ENCODE measurements around the gene DCAF15.

The DCAF15 gene

GRCh38 chr19:13931391-13932148, 20.7 kb upstream of the DCAF15 start:
- no peak for DNase-seq

DNA sequence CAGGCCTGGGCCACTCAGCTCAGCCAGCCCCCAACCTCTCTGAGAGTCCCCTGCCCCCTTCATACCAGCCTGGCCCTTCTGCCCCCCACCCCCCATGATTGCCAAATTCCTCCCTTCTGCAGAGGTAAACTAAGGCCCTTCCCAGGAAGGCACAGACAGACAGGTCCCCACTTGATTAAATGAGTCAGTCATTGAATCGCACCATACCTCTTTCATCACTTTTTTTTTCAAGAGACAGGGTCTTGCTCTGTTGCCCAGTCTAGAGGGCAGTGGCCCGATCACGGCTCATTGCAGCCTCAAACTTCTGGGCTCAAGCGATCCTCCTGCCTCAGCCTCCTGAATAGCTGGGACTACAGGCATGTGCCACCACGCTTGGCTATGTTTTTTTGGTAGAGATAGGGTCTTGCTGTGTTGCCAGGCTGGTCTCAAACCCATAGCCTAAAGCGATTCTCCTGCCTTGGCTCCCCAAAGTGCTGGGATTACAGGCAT, 20.1 kb upstream of the DCAF15 start:
- DNase-seq, result no peak

DNA sequence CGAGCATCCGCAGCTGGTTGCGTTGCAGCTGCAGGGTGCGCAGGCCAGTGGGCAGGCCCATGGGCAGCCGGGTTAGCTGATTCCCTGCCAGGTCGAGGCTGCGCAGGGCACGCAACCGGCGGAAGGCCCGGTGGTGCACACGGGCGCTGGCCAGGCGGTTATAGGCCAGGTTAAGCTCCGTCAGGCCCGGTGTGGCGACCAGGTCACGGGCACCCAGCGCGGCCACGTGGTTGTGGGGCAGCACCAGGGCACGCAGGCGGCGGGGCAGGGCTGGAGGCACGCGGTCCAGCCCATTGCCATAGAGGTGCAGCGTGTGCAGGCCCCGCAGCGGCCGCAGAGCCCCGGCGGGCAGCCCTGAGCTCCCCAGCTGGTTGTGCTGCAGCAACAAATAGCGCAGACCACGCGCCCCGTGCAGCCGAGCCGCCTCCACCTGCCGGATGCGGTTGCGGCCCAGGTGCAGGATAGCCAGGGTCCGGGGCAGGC, 19.4 kb upstream of the DCAF15 start:
- DNase-seq, result no peak

DNA sequence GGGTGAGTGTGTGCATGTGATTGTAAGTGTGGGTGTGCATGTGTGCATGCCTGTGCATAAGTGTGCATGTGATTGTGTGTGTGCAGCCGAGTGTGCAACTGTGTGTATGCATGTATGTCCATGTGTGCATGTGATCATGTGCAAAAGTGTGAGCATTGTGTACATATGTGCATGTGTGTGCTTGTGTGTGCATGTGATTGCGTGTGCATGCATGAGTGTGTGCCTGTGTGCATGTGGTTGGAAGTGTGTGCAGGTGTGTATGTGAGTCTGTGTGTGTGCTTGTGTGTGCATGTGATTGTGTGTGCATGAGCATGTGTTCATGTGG, 17.6 kb upstream of the DCAF15 start:
- DNase-seq, result no peak

- DNase-seq, result no peak
These were observed 16.4 kb upstream of the DCAF15 start for GRCh38 chr19:13935765-13936510.

- no peak for DNase-seq
These were observed 14.6 kb upstream of the DCAF15 start for GRCh38 chr19:13937479-13938300.

DNA sequence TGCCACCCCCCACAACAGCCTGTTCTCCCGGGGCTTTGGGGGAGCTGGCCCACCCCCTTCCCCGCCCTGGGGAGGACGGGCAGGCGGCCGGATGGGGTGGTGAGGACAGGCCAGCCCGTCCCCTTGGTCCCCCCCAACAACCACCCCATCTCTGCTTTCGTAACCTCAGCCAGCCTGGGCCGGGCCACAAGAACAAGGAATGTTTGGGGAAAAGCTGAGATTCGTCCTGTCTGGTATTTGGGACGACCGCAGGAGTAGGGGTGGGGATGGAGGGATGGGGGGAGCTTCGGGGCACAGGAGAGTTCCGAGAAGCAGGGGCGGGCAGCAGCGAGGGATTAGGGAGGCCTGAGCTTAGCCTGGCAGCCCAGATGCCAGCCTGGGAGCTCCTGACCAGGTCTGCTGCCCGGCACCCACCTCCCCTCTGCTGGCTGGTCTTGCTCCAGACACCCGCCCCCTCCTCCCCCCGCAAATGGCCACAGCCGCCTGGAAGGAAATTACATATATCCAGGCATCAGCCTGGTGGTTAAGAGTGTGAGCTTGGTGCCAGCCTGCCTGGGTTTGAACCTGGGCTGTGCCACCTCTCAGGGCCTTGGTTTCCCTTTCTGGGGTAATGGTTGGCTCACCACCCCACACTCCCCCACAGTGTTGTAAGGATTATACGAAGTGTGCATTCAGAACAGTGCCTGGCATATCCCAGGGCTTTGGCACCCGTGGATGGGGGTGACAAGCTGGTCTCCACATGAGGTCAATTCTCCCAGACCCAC, 13.8 kb upstream of the DCAF15 start, which contains the start of gene PODNL1:
Gene PODNL1, minus strand, starts transcription at position 117 of the 764 bp plus-strand sequence. CDS start 236 bp downstream, outside the sequence.
- DNase-seq, result no peak

DNA sequence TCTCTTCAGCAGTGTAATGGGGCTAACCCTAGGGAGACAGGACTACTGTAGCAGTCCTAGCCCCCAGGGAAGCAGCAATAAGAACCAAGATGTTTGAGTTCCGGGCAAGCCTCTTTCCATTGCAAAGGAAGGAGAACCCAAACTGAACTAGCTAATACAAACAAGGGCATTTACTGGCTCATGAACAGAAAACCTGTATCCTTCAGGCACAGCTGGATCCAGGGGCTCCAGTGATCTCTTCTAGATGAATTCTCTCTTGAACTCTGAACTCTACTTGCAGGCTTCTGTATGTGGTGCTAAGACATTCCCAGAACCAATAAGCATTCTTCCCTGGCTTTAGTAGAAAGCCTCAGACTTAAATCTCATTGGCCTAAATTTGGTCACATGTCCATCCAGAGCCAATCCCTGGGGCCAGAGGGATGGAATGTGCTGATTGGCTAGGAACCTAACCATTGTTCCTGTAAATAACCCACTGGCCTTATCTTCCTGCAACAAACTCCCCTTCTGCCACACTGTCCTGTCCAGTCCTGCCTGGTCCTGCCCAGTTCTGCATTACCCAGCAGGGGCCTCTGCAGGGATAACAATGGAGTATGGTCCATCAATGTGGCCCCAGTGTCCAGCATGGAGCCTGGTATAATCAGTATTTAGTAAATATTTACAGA, 10.2 kb upstream of the DCAF15 start:
- no peak for DNase-seq

DNA sequence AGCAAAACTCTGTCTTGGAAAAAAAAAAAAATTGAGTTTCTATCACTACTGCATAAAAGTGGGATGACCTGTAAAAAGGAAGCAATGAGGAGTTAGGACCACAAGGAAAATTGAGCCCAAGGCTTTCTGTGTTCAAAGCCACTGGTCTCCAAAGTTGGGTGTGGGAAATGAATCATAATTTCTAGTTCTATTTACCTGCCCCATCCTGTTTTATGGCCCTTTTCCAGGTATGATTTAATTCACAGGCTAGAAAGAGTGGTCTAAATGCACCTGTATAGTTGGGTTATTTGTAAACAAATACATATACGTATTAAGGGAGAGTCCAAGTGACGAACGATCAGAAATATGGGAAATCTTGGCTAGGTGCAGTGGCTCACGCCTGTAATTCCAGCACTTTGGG, 5.9 kb upstream of the DCAF15 start:
- DNase-seq, result no peak

DNA sequence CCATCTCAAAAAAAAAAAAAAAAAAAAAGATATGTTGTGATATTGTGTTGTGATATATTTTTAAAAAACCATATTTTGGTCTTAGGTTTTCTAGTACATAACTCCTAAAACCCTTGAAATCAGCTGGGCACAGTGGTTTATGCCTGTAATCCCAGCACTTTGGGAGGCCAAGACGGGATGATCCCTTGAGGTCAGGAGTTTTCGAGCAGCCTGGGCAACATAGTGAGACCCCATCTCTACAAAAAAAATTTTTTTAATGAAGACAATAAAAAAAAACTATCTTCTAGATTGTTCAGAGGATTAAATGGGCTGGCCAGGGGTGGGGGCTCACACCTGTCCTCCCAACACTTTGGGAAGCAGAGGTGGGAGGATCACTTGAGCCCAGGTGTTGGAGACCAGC, 1.3 kb upstream of the DCAF15 start:
- DNase-seq, result no peak

- DNase-seq, result no peak
These were observed 533 bp upstream of the DCAF15 start for GRCh38 chr19:13951799-13952153.

DNA sequence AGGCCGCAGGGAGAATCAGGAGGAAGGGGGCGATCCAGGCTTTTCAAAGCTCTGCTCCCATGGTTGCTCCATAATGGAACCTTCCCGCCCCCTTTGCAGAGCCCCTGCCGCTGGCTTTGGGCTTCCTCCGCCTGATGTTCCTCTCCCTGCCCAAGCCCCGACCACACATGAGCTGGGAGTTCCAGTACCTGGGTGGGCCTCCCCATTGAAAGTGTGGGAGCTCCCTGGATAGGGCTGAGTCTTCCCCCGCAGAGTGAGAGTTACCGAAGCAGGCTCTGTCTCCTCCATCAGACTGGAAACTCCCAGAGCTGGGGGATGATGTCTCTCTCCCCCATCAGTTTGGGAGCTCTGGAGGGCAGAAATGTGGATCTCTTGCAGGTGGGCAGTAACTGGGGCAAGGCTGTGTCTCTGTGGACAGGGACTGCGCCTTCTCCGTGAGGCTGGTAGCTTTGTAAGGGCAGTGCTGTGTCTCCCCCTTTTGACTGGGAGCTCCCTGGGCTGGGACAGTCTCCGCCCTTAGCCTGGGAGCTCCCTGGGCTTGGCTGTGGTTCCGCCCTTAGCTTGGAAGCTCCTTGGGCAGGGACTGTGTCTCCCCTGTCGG, 722 bp downstream of the DCAF15 start:
- DNase-seq, result no peak

GRCh38 chr19:13954185-13954584, 1.9 kb downstream of the DCAF15 start:
- no peak for DNase-seq

DNA sequence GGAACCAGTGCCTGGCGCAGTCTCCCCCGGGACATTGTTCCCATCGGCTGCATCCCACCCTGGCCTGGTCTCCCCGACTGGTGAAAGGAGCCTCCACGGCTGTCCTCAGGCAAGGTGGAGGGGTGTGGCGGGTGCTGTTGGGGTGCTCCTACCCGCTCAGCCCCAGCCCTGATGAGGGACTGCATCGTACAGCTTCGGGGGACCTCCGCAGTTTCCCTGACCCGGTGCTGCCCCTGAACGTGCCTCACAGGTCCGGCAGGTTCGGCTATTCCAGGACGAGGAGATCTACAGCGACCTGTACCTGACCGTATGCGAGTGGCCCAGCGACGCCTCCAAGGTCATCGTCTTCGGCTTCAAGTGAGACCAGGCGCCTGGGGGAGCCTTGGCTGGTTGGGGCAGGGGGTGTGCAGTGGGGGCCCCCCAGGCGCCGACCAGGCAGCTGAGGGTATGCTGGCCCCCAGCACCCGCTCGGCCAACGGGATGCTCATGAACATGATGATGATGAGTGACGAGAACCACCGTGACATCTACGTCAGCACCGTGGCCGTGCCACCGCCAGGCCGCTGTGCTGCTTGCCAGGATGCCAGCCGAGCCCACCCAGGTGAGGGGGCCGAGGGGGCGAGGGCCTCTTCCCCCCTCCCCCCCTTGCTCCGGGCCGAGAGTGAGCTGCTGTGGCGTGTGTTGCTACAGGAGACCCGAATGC, 3.5 kb downstream of the DCAF15 start:
- DNase-seq, result no peak

GRCh38 chr19:13956365-13956744, 4.0 kb downstream of the DCAF15 start:
- DNase-seq, result no peak

GRCh38 chr19:13957051-13957450, 4.7 kb downstream of the DCAF15 start:
- no peak for DNase-seq

- DNase-seq, result no peak
These were observed 5.7 kb downstream of the DCAF15 start for GRCh38 chr19:13958043-13958442.

DNA sequence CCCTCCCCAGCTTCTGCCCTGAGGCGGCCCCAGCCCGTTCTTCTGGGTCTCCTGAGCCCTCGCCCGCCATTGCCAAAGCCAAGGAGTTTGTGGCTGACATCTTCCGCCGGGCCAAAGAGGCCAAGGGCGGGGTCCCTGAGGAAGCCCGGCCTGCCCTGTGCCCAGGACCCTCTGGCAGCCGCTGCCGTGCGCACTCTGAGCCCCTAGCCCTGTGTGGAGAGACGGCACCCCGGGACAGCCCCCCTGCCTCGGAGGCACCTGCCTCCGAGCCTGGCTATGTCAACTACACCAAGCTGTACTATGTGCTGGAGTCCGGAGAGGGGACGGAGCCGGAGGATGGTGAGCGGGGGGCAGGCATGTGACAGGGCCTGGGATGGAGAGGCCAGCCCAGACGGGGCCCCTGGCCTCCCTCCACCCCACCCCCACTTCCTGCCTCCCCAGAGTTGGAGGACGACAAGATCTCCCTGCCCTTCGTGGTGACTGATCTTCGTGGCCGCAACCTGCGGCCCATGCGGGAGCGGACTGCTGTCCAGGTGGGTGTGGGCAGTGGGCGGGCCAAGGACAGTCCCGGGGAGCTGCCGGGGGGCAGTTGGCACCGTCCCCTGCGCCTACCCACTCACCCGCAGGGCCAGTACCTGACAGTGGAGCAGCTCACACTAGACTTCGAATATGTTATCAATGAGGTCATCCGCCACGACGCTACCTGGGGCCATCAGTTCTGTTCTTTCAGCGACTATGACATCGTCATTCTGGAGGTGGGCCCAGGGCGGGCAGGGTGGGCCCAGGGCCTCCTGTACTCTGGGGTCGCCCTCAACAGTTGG, 7.0 kb downstream of the DCAF15 start:
- no peak for DNase-seq

DNA sequence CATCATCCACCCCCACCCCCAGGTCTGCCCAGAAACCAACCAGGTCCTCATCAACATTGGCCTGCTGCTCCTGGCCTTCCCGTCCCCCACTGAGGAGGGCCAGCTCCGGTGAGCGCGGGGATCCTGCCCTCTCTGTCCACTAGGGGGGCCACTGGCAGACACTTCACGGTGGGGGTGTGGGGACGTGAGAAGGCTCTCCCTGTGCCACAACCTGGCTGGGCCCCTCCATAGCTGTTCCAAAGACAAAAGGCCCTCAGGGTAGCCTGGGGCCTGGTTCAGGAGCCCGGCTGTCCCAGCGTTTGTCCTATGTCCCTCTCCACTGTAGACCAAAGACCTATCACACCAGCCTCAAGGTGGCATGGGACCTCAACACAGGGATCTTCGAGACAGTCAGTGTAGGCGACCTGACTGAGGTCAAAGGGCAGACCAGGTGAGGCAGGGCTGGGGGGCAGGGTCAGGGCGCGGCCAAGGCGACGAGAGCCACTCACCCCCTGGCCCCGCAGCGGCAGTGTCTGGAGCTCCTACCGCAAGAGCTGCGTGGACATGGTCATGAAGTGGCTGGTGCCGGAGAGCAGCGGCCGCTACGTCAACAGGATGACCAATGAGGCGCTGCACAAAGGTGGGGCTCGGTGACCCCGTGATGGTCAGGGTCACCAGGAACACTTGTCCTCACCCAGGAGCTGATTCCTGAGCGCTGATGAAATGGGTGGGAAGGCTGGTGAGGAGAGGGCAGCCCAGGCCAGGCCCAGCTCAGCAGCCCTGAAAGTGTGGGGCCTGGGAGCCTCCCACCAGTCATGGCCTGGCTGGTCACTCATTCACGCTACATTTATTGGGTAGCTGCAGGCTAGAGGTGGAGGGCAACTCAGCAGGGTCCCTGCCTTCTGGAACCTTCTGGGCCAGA, 7.9 kb downstream of the DCAF15 start:
- DNase-seq, result no peak
